ENCODE data around the gene CTH. TPM values are rescaled to one million over a fixed set of nuclear protein-coding genes. Genes with fewer than 3 reads are reported as not detected.
"Not testable (repeated sequence)": the region's sequence is repeated elsewhere in the genome, so short reads cannot be mapped to it uniquely, and the experiment has no call there.

The CTH gene
- total and polyA plus RNA-seq, 12 donors: 0.97 to 65.0 (median 5.4) TPM

DNA sequence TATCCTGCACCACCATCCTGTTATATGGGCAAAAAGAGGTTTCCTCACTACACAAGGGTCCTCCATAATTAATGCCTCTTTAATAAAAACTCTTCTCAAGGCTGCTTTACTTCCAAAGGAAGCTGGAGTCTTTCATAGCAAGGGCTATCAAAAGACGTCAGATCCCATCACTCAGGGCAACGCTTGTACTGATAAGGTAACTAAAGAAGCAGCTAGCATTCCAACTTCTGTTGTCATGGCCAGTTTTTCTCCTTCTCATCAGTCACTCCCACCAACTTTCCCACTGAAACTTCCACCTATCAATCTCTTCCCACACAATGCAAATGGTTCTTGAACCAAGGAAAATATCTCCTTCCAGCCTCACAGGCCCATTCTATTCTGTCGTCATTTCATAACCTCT is 39.5 kb upstream of the CTH start:
- H3K4me1 ChIP-seq (replicated peaks in 1 of 2); intact Hi-C loops (cut with DNase I); H3K36me3 ChIP-seq (replicated peaks in 1 of 2); DNase-seq; H3K27ac ChIP-seq; H3K4me3 ChIP-seq; H3K27me3 ChIP-seq; H3K9me3 ChIP-seq (replicated peaks in 1 of 3): not testable (repeated sequence)
- 80 to 89% (median 86%) methylated on average over 3 of the region's 3 CpGs for WGBS, 4 donors

GRCh38 chr1:70372426-70372825 is 38.6 kb upstream of the CTH start:
- 94 to 99% (median 95%) methylated on average over 4 of the region's 4 CpGs for WGBS, 4 donors
- intact Hi-C loops (cut with DNase I): no loop called here
- H3K4me3 ChIP-seq: no peak overlapping the region
- H3K9me3 ChIP-seq (replicated peaks in 1 of 3): no peaks in the 10 kb centered on the region
- no peak for DNase-seq
- no peak overlapping the region for H3K27ac ChIP-seq
- H3K27me3 ChIP-seq: no peaks in the 10 kb centered on the region
- no peaks in the 10 kb centered on the region for H3K36me3 ChIP-seq (replicated peaks in 1 of 2)
- H3K4me1 ChIP-seq (replicated peaks in 1 of 2): no peaks in the 10 kb centered on the region
- TF ChIP-seq CTCF (IDR thresholded peaks at IDR 0.05): no peak

GRCh38 chr1:70373580-70373979 is 37.5 kb upstream of the CTH start:
- H3K9me3 ChIP-seq (replicated peaks in 1 of 3); DNase-seq; H3K36me3 ChIP-seq (replicated peaks in 1 of 2); H3K4me1 ChIP-seq (replicated peaks in 1 of 2); H3K27me3 ChIP-seq; H3K27ac ChIP-seq; intact Hi-C loops (cut with DNase I); H3K4me3 ChIP-seq: not testable (repeated sequence)
- WGBS, 4 donors: 84 to 90% (median 87%) methylated on average over 2 of the region's 2 CpGs

- Histone ChIP-seq H3K4me1 (replicated peaks in 1 of 2) (no peaks in the 10 kb centered on the region), H3K27me3 (no peaks in the 10 kb centered on the region), H3K9me3 (replicated peaks in 1 of 3) (no peaks in the 10 kb centered on the region), H3K36me3 (replicated peaks in 1 of 2) (no peaks in the 10 kb centered on the region), H3K27ac (no peak overlapping the region), H3K4me3 (no peak overlapping the region)
- DNase-seq: no peak
- WGBS, 4 donors: 67 to 85% (median 78%) methylated on average over 6 of the region's 6 CpGs
- no peak for TF ChIP-seq POLR2A (IDR thresholded peaks at IDR 0.05)
- no peak for TF ChIP-seq CTCF (IDR thresholded peaks at IDR 0.05)
- intact Hi-C loops (cut with DNase I): no loop called here
Observed at GRCh38 chr1:70376196-70376595, 34.9 kb upstream of the CTH start.

GRCh38 chr1:70382682-70383081 is 28.4 kb upstream of the CTH start:
- Histone ChIP-seq H3K4me1 (replicated peaks in 1 of 2) (no peaks in the 10 kb centered on the region), H3K4me3 (no peak overlapping the region), H3K9me3 (replicated peaks in 1 of 3) (no peaks in the 10 kb centered on the region), H3K27ac (no peak overlapping the region), H3K36me3 (replicated peaks in 1 of 2) (no peaks in the 10 kb centered on the region), H3K27me3 (no peaks in the 10 kb centered on the region)
- intact Hi-C loops (cut with DNase I): no loop called here
- TF ChIP-seq POLR2A (IDR thresholded peaks at IDR 0.05) (no peak), CTCF (IDR thresholded peaks at IDR 0.05) (no peak)
- DNase-seq: no peak

Data from adrenal gland (tissue), 12 donors.